B cell (primary cell): ENCODE results near the gene HSD17B4.

ENCODE experiments used
- EZH2 ChIP-seq: IDR thresholded peaks from 2 replicates; pipeline ENCODE4 v1.6.1; 2012; ENCODE audit warnings: borderline replicate concordance, low read depth, mild to moderate bottlenecking, moderate library complexity, low read length; ENCODE audit not compliant: insufficient read depth, poor library complexity, severe bottlenecking
- TF ChIP-seq, protein P1 (sequence below): fragments of 200-600 bp; IDR thresholded peaks from one replicate; pipeline ENCODE4 v1.8.0; 2022; ENCODE audit warnings: antibody characterized with exemption, mild to moderate bottlenecking

GRCh38 chr5:119473241-119473640 lies 20.9 kb downstream of the HSD17B4 start:
- no peak for TF ChIP-seq EZH2
- TF ChIP-seq, protein P1, sequence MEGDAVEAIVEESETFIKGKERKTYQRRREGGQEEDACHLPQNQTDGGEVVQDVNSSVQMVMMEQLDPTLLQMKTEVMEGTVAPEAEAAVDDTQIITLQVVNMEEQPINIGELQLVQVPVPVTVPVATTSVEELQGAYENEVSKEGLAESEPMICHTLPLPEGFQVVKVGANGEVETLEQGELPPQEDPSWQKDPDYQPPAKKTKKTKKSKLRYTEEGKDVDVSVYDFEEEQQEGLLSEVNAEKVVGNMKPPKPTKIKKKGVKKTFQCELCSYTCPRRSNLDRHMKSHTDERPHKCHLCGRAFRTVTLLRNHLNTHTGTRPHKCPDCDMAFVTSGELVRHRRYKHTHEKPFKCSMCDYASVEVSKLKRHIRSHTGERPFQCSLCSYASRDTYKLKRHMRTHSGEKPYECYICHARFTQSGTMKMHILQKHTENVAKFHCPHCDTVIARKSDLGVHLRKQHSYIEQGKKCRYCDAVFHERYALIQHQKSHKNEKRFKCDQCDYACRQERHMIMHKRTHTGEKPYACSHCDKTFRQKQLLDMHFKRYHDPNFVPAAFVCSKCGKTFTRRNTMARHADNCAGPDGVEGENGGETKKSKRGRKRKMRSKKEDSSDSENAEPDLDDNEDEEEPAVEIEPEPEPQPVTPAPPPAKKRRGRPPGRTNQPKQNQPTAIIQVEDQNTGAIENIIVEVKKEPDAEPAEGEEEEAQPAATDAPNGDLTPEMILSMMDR: no peak
